ENCODE results near the gene STXBP1.

- TF ChIP-seq CTCF (IDR thresholded peaks at IDR 0.05) (no peak), POLR2AphosphoS5 (IDR thresholded peaks at IDR 0.05) (no peak)
Observed at GRCh38 chr9:127739614-127740330, 127.7 kb downstream of the STXBP1 start.
